GM12878 (cell line): Measurements from ENCODE around the gene TGFBRAP1. TPM values are rescaled to one million over a fixed set of nuclear protein-coding genes. Genes with fewer than 3 reads are reported as not detected.

ENCODE experiments used
- ATAC-seq: fragments of 200-7000 bp; cut with Tn5 transposase; 3 replicates; pipeline ENCODE4 v1.9.1; 2020; ENCODE audit warnings: mild to moderate bottlenecking, moderate library complexity
- BruUV-seq: library from RNA; stranded (reverse); fragments of 400-500 nt; replicated peaks from 2 replicates; lab custom pipeline; 2021; lab: Mats Ljungman, UMichigan
- CTCF ChIA-PET: fragments of 300-600 bp; sonication (Branson Sonifier 250); formaldehyde crosslinking; extraction: SDS; loops from one replicate; lab custom pipeline; 2021; ENCODE audit warnings: inconsistent platforms; lab: Yijun Ruan, JAX
- POLR2A ChIA-PET: fragments of 350-600 bp; formaldehyde crosslinking; extraction: SDS; loops from one replicate; lab custom pipeline; 2021; ENCODE audit warnings: inconsistent platforms; lab: Charles Lee
- RAD21 ChIA-PET: fragments of 300-600 bp; sonication (Branson Sonifier 250); formaldehyde crosslinking; loops from one replicate; lab custom pipeline; 2023; ENCODE audit warnings: antibody characterized with exemption; ENCODE audit not compliant: unreplicated experiment; lab: Charles Lee
- SMC1A ChIA-PET: fragments of 300-600 bp; sonication (Branson Sonifier 250); formaldehyde crosslinking; loops from one replicate; lab custom pipeline; 2023; ENCODE audit not compliant: unreplicated experiment, uncharacterized antibody; lab: Charles Lee
- DNase-seq: peaks from one replicate; pipeline ENCODE4 v3.0.0-alpha.2; 2011; ENCODE audit warnings: low read depth, low spot score
- FAIRE-seq: peaks from 3 replicates; lab custom pipeline; 2011; peaks lifted over from hg19 to GRCh38; lab: Jason Lieb, UNC
- H2AFZ ChIP-seq: 2 replicates; pipeline ENCODE4 v1.6.0; 2011; ENCODE audit warnings: low read depth, low read length, control low read depth; ENCODE audit not compliant: control insufficient read depth
- H3K27ac ChIP-seq: 2 replicates; pipeline ENCODE4 v1.5.1; 2011; ENCODE audit warnings: control low read depth; ENCODE audit not compliant: control insufficient read depth, insufficient read depth
- H3K27me3 ChIP-seq, 2 experiments: replicated peaks in 1 of 2; 2 replicates each; pipeline versions ENCODE4 v1.6.0 to v1.6.1; 2011; ENCODE audit warnings: low read length in 1 of 2; ENCODE audit not compliant: control insufficient read depth in 2 of 2, insufficient read depth in 2 of 2
- H3K36me3 ChIP-seq, 2 experiments: 2 replicates each; pipeline ENCODE4 v1.5.1; 2011; ENCODE audit warnings: low read length in 1 of 2; ENCODE audit not compliant: control insufficient read depth in 2 of 2, insufficient read depth in 2 of 2
- H3K4me1 ChIP-seq: 2 replicates; pipeline ENCODE4 v1.6.1; 2011; ENCODE audit warnings: mild to moderate bottlenecking, low read length, moderate library complexity, mixed read lengths; ENCODE audit not compliant: control insufficient read depth, insufficient read depth
- H3K4me2 ChIP-seq: 2 replicates; pipeline ENCODE4 v1.6.0; 2011; ENCODE audit warnings: control low read depth; ENCODE audit not compliant: control insufficient read depth, insufficient read depth
- H3K4me3 ChIP-seq: fragments of 200-600 bp; sonication (generic); 2 replicates; pipeline ENCODE4 v1.5.1; 2016
- H3K79me2 ChIP-seq: 2 replicates; pipeline ENCODE4 v1.6.0; 2011; ENCODE audit warnings: low read length; ENCODE audit not compliant: control insufficient read depth, insufficient read depth
- H3K9ac ChIP-seq: 2 replicates; pipeline ENCODE4 v1.8.0; 2011; ENCODE audit warnings: low read length, control low read depth, mixed read lengths; ENCODE audit not compliant: control insufficient read depth, insufficient read depth
- H3K9me3 ChIP-seq: replicated peaks from 3 replicates; pipeline ENCODE4 v1.5.1; 2011; ENCODE audit warnings: mild to moderate bottlenecking, low read length; ENCODE audit not compliant: control insufficient read depth, insufficient read depth
- H4K20me1 ChIP-seq: 2 replicates; pipeline ENCODE4 v1.6.0; 2011; ENCODE audit not compliant: control insufficient read depth, insufficient read depth
- BRCA1 ChIP-seq: IDR thresholded peaks from 2 replicates; pipeline ENCODE4 v1.6.1; 2011; ENCODE audit warnings: low read depth, low read length, improper control_type of control experiment
- CTCF ChIP-seq, 3 experiments: IDR thresholded peaks in 2 of 3; conservative IDR thresholded peaks in 1 of 3; 2 replicates each; pipeline ENCODE4 v1.5.1; 2011; ENCODE audit warnings: low read depth in 3 of 3, low read length in 3 of 3, mild to moderate bottlenecking in 3 of 3, control low read depth in 2 of 3, moderate library complexity in 2 of 3, inconsistent platforms in 1 of 3, mixed read lengths in 1 of 3; ENCODE audit not compliant: control insufficient read depth in 2 of 3, insufficient read depth in 1 of 3; ENCODE audit errors: extremely low read depth in 1 of 3
- IKZF2 ChIP-seq, 2 experiments: fragments of 450-650 bp; IDR thresholded peaks; 2 replicates each; pipeline ENCODE4 v1.6.1; 2017; ENCODE audit warnings: mild to moderate bottlenecking in 2 of 2, moderate library complexity in 2 of 2
- MAX ChIP-seq: IDR thresholded peaks from 2 replicates; pipeline ENCODE4 v1.6.1; 2012; ENCODE audit warnings: low read depth, low read length, improper control_type of control experiment
- PAX5 ChIP-seq: IDR thresholded peaks from 2 replicates; pipeline ENCODE4 v1.6.1; 2011; ENCODE audit warnings: low read depth, low read length, borderline replicate concordance
- PRDM15 ChIP-seq: fragments of 450-650 bp; formaldehyde crosslinking; IDR thresholded peaks from 2 replicates; pipeline ENCODE4 v1.4.0; 2020; ENCODE audit warnings: mild to moderate bottlenecking, moderate library complexity
- RAD21 ChIP-seq: IDR thresholded peaks from 2 replicates; pipeline ENCODE4 v1.6.1; 2011; ENCODE audit warnings: mild to moderate bottlenecking, low read depth, low read length, moderate library complexity; ENCODE audit not compliant: insufficient read depth
- RELB ChIP-seq: fragments of 450-650 bp; IDR thresholded peaks from 2 replicates; pipeline ENCODE4 v1.6.1; 2017; ENCODE audit warnings: low read depth, mild to moderate bottlenecking, moderate library complexity
- SMARCA5 ChIP-seq: fragments of 450-650 bp; IDR thresholded peaks from 2 replicates; pipeline ENCODE4 v1.6.1; 2017; ENCODE audit warnings: mild to moderate bottlenecking
- SREBF1 ChIP-seq: IDR thresholded peaks from 2 replicates; pipeline ENCODE4 v1.6.1; 2012; ENCODE audit warnings: mild to moderate bottlenecking, low read length
- WGBS: methylation state at CpG from one replicate; pipeline ENCODE4 v1.1.6; 2016; ENCODE audit warnings: low lambda C conversion rate; ENCODE audit not compliant: insufficient replicate concordance, insufficient coverage; ENCODE audit errors: missing lambda C conversion rate; 5-methylcytosine and 5-hydroxymethylcytosine counted together
- in situ Hi-C: fragments of 300-500 bp; cut with MboI; formaldehyde crosslinking; loops from 9 replicates; pipeline ENCODE4 v1.14.3; 2018; ENCODE audit warnings: mixed read lengths
- intact Hi-C: fragments of 100-400 bp; cut with micrococcal nuclease; formaldehyde crosslinking; loops from one replicate; pipeline ENCODE4 v1.14.2; 2022; ENCODE audit not compliant: unreplicated experiment
- polyA plus RNA-seq, 11 experiments: library from polyadenylated mRNA; depleted of rRNA in 4 of 11; unstranded in 6 of 11; stranded (reverse) in 5 of 11; fragments of >200 nt; fragmentation: Nextera tagmentation in 4 of 11; fragmentation: Illumina TruSeq in 1 of 11; extraction: Ambion mirVana in 4 of 11; extraction: Trizol in 1 of 11; gene quantifications; 1 replicate in 1 of 11; 2 replicates in 10 of 11; pipeline versions ENCODE4 v1.2.1 to v1.2.3, GENCODE V29; 2011 to 2016; ENCODE audit warnings: inconsistent platforms in 2 of 11, missing spikeins in 2 of 11, low read depth in 1 of 11
- total RNA-seq, 4 experiments: library from RNA; depleted of rRNA in 3 of 4; stranded (reverse); fragments of >200 nt in 3 of 4; fragmentation: Illumina TruSeq in 1 of 4; extraction: Trizol in 1 of 4; gene quantifications; 2 replicates each; pipeline versions ENCODE4 v1.2.1 to v1.2.3, GENCODE V29; 2013 to 2021

TGFBRAP1 gene
- total and polyA plus RNA-seq, 10 of the 15 experiments (the other 5 are each of a cell fraction or from before 2014, with no cell fraction given) = 7.9 to 37.4 (median 23.7) TPM

- intact Hi-C loops = loop anchor here (5.0 kb wide), 1 partner anchor 48 kb away; no protein-coding TSS in a partner anchor
- H3K79me2 ChIP-seq = peaks cover 6% of the 10 kb centered on the region
- ATAC-seq (peak; percentile 66), DNase-seq (no peak), FAIRE-seq (peak; percentile 79)
- H3K27ac ChIP-seq = no peak overlapping the region
- H3K4me1 ChIP-seq = no peaks in the 10 kb centered on the region
- BruUV-seq = no TSS peak
- ChIA-PET POLR2A (no interaction called here), SMC1A (interaction anchor here (0.6 to 1.5 kb wide), 11 partner anchors 9 to 176 kb away, joined by 3 to 6 read pairs (median 3); no protein-coding TSS in a partner anchor), RAD21 (interaction anchor here (1.2 to 1.5 kb wide), 2 partner anchors 18 to 57 kb away, joined by 3 read pairs; no protein-coding TSS in a partner anchor), CTCF (interaction anchor here (0.6 to 1.6 kb wide), 12 partner anchors 9 to 230 kb away, joined by 3 to 8 read pairs (median 3); no protein-coding TSS in a partner anchor)
- no peaks in the 10 kb centered on the region for H3K9me3 ChIP-seq
- no peak overlapping the region for H3K4me2 ChIP-seq
- WGBS = 100% methylated on average over 4 of the region's 4 CpGs
- in situ Hi-C loops = loop anchor here (10.0 kb wide), 1 partner anchor 840 kb away; no protein-coding TSS in a partner anchor
- H3K27me3 ChIP-seq = no peaks in the 10 kb centered on the region
- peaks cover 4 to 51% of the 10 kb centered on the region in 2 experiments for H3K36me3 ChIP-seq
- H3K9ac ChIP-seq = no peak overlapping the region
- H3K4me3 ChIP-seq = no peak overlapping the region
- H4K20me1 ChIP-seq = no peaks in the 10 kb centered on the region; the same call in 1 of the 2 replicates
- H2AFZ ChIP-seq = no peak overlapping the region
- TF ChIP-seq SMARCA5 (no peak), RELB (no peak), PAX5 (no peak), BRCA1 (no peak), RAD21 (0 out of 2 replicates have a peak, but pooled peaks have one; percentile 3), MAX (no peak), IKZF2 (IDR thresholded peaks at IDR 0.05) (no peak), PRDM15 (no peak), CTCF (IDR thresholded peaks at IDR 0.05 in 2 of 3, conservative IDR thresholded peaks at IDR 0.05 in 1 of 3; ENCODE audit: control insufficient read depth in 2 of 3, extremely low read depth in 1 of 3, insufficient read depth in 1 of 3, low read depth in 3 of 3, low read length in 3 of 3) (peak in 2 of 3 experiments; percentile 33 to 37; a peak in 2 of 6 replicates), SREBF1 (no peak)
Measured at GRCh38 chr2:105344704-105345345, 15.3 kb upstream of the TGFBRAP1 start.
